IMR-90 (cell line): ENCODE measurements around the gene PRR22. TPM values are rescaled to one million over a fixed set of nuclear protein-coding genes. Genes with fewer than 3 reads are reported as not detected.
"Not testable (repeated sequence)": the region's sequence is repeated elsewhere in the genome, so short reads cannot be mapped to it uniquely, and the experiment has no call there.

ENCODE experiments used
- ATAC-seq: fragments of 200-7000 bp; cut with Tn5 transposase; 2 replicates; pipeline ENCODE4 v1.9.1; 2020; ENCODE audit warnings: low read depth, mild to moderate bottlenecking, moderate library complexity
- BruUV-seq: library from RNA; stranded (reverse); fragments of 400-500 nt; replicated peaks from 2 replicates; lab custom pipeline; 2021; lab: Mats Ljungman, UMichigan
- CTCF ChIA-PET: fragments of 300-600 bp; formaldehyde crosslinking; extraction: SDS; loops from one replicate; lab custom pipeline; 2021; ENCODE audit warnings: antibody characterized with exemption; lab: Yijun Ruan, JAX
- POLR2A ChIA-PET: fragments of 300-600 bp; sonication (Branson Sonifier 250); formaldehyde crosslinking; loops from one replicate; lab custom pipeline; 2022; ENCODE audit warnings: antibody characterized with exemption; ENCODE audit not compliant: unreplicated experiment; lab: Charles Lee
- DNase-seq: peaks from one replicate; pipeline ENCODE4 v3.0.0; 2013
- H2AFZ ChIP-seq: replicated peaks from 2 replicates; pipeline ENCODE3; 2013; ENCODE audit warnings: low read length, mild to moderate bottlenecking; ENCODE audit not compliant: poor library complexity
- H2AK5ac ChIP-seq: 2 replicates; pipeline ENCODE4 v1.6.1; 2013; ENCODE audit warnings: low read depth, low read length, inconsistent platforms
- H2AK9ac ChIP-seq: replicated peaks from 2 replicates; pipeline ENCODE3; 2013; ENCODE audit warnings: mild to moderate bottlenecking, low read depth, low read length, moderate library complexity; ENCODE audit not compliant: poor library complexity
- H2BK120ac ChIP-seq: 2 replicates; pipeline ENCODE4 v1.6.1; 2013; ENCODE audit warnings: low read depth, low read length, inconsistent platforms
- H2BK15ac ChIP-seq: 3 replicates; pipeline ENCODE4 v1.6.1; 2013; ENCODE audit warnings: low read depth, low read length, inconsistent platforms
- H2BK20ac ChIP-seq: 2 replicates; pipeline ENCODE4 v1.6.1; 2013; ENCODE audit warnings: low read depth, mild to moderate bottlenecking, inconsistent platforms, low read length, moderate library complexity
- H2BK5ac ChIP-seq: 2 replicates; pipeline ENCODE4 v1.6.1; 2013; ENCODE audit warnings: mild to moderate bottlenecking, low read depth, low read length, inconsistent platforms; ENCODE audit not compliant: poor library complexity, severe bottlenecking
- H3K14ac ChIP-seq: replicated peaks from 2 replicates; pipeline ENCODE4 v1.6.1; 2013; ENCODE audit warnings: low read depth, low read length, inconsistent platforms
- H3K18ac ChIP-seq: 2 replicates; pipeline ENCODE4 v1.6.1; 2013; ENCODE audit warnings: low read depth, low read length, control low read depth
- H3K23ac ChIP-seq: 2 replicates; pipeline ENCODE4 v1.6.1; 2013; ENCODE audit warnings: low read depth, low read length, inconsistent platforms
- H3K27ac ChIP-seq: 2 replicates; pipeline ENCODE4 v1.5.1; 2013; ENCODE audit warnings: mild to moderate bottlenecking, control low read depth, low read length; ENCODE audit not compliant: insufficient read depth
- H3K27me3 ChIP-seq: 2 replicates; pipeline ENCODE4 v1.6.1; 2013; ENCODE audit warnings: low read length; ENCODE audit not compliant: control insufficient read depth, insufficient read depth
- H3K36me3 ChIP-seq: 2 replicates; pipeline ENCODE4 v1.6.1; 2013; ENCODE audit warnings: low read length, mixed read lengths; ENCODE audit not compliant: control insufficient read depth, insufficient read depth
- H3K4ac ChIP-seq: 2 replicates; pipeline ENCODE4 v1.6.1; 2013; ENCODE audit warnings: low read depth, low read length, inconsistent platforms
- H3K4me1 ChIP-seq: 2 replicates; pipeline ENCODE4 v1.6.1; 2013; ENCODE audit warnings: low read length, mixed read lengths; ENCODE audit not compliant: control insufficient read depth, insufficient read depth
- H3K4me2 ChIP-seq: 2 replicates; pipeline ENCODE4 v1.6.1; 2013; ENCODE audit warnings: low read depth, mild to moderate bottlenecking, control low read depth, low read length, moderate library complexity
- H3K4me3 ChIP-seq: 2 replicates; pipeline ENCODE4 v1.5.1; 2013; ENCODE audit warnings: low read depth, mild to moderate bottlenecking, control low read depth, low read length, moderate library complexity; ENCODE audit not compliant: insufficient read depth
- H3K56ac ChIP-seq: 2 replicates; pipeline ENCODE4 v1.6.1; 2013; ENCODE audit warnings: low read length, inconsistent platforms; ENCODE audit not compliant: insufficient read depth; ENCODE audit errors: extremely low read depth
- H3K79me1 ChIP-seq, 2 experiments: 2 replicates each; pipeline ENCODE4 v1.6.1; 2013; ENCODE audit warnings: low read length in 2 of 2, inconsistent platforms in 1 of 2, low read depth in 1 of 2
- H3K9ac ChIP-seq: 2 replicates; pipeline ENCODE4 v1.6.1; 2013; ENCODE audit warnings: low read depth, low read length, control low read depth
- H3K9me1 ChIP-seq: 2 replicates; pipeline ENCODE4 v1.6.1; 2013; ENCODE audit warnings: low read length, inconsistent platforms; ENCODE audit not compliant: insufficient read depth
- H3K9me3 ChIP-seq: 2 replicates; pipeline ENCODE4 v1.6.1; 2013; ENCODE audit warnings: low read length; ENCODE audit not compliant: control insufficient read depth, insufficient read depth
- H4K20me1 ChIP-seq: 2 replicates; pipeline ENCODE4 v1.6.1; 2013; ENCODE audit warnings: low read length, inconsistent platforms; ENCODE audit not compliant: insufficient read depth
- H4K5ac ChIP-seq: 2 replicates; pipeline ENCODE4 v1.6.1; 2013; ENCODE audit warnings: mild to moderate bottlenecking, low read depth, low read length, control low read depth
- H4K8ac ChIP-seq, 2 experiments: 2 replicates each; pipeline ENCODE4 v1.6.1; 2013; ENCODE audit warnings: low read depth in 2 of 2, low read length in 2 of 2, control low read depth in 1 of 2, inconsistent platforms in 1 of 2
- H4K91ac ChIP-seq: 2 replicates; pipeline ENCODE4 v1.6.1; 2013; ENCODE audit warnings: low read depth, low read length, inconsistent platforms; ENCODE audit not compliant: insufficient read depth
- BHLHE40 ChIP-seq: fragments of 150-350 bp; IDR thresholded peaks from 2 replicates; pipeline ENCODE4 v1.6.1; 2016; ENCODE audit warnings: mild to moderate bottlenecking, low read depth, low read length
- CEBPB ChIP-seq: IDR thresholded peaks from 2 replicates; pipeline ENCODE4 v1.6.1; 2012; ENCODE audit warnings: low read depth, low read length, improper control_type of control experiment
- CHD1 ChIP-seq: IDR thresholded peaks from 2 replicates; pipeline ENCODE4 v1.6.1; 2012; ENCODE audit warnings: low read depth, low read length, improper control_type of control experiment
- FOS ChIP-seq: fragments of 150-350 bp; IDR thresholded peaks from 2 replicates; pipeline ENCODE4 v1.6.1; 2016; ENCODE audit warnings: low read depth, low read length
- MAFK ChIP-seq: IDR thresholded peaks from 2 replicates; pipeline ENCODE4 v1.6.1; 2012; ENCODE audit warnings: low read depth, low read length, improper control_type of control experiment
- MXI1 ChIP-seq: IDR thresholded peaks from 2 replicates; pipeline ENCODE4 v1.6.1; 2012; ENCODE audit warnings: low read depth, mild to moderate bottlenecking, low read length, moderate library complexity, borderline replicate concordance
- RCOR1 ChIP-seq: IDR thresholded peaks from 2 replicates; pipeline ENCODE4 v1.6.1; 2012; ENCODE audit warnings: mild to moderate bottlenecking, low read length, improper control_type of control experiment; ENCODE audit not compliant: insufficient replicate concordance
- RFX5 ChIP-seq: IDR thresholded peaks from 2 replicates; pipeline ENCODE4 v1.8.0; 2012; ENCODE audit warnings: low read depth, mild to moderate bottlenecking, low read length, moderate library complexity
- whole genome bisulfite sequencing, 2 experiments: methylation state at CpG; one replicate each; pipeline versions ENCODE4 v1.1.5 to v1.1.7; 2013; ENCODE audit warnings: missing lambda C conversion rate in 2 of 2; ENCODE audit not compliant: insufficient read length in 1 of 2; ENCODE audit errors: extremely low coverage in 2 of 2; 5-methylcytosine and 5-hydroxymethylcytosine counted together
- dilution Hi-C: fragments of 300-500 bp; cut with HindIII; formaldehyde crosslinking; loops from one replicate; pipeline ENCODE4 v1.14.3; 2018; ENCODE audit warnings: low sequenced_read_pairs; ENCODE audit not compliant: unreplicated experiment
- in situ Hi-C: fragments of 300-500 bp; cut with MboI; formaldehyde crosslinking; loops from 3 replicates; pipeline ENCODE4 v1.14.3; 2019; ENCODE audit warnings: low sequenced_read_pairs, inconsistent platforms, mixed read lengths
- intact Hi-C: fragments of 100-400 bp; cut with micrococcal nuclease; formaldehyde crosslinking; loops from 2 replicates; pipeline ENCODE4 v1.10.0; 2022
- polyA plus RNA-seq, 3 experiments: library from polyadenylated mRNA; depleted of rRNA; stranded (reverse); fragments of >200 nt; gene quantifications; 2 replicates each; pipeline ENCODE4 v1.2.3, GENCODE V29; 2012; ENCODE audit warnings: low replicate concordance in 1 of 3
- total RNA-seq: library from RNA; depleted of rRNA; stranded (reverse); fragments of >200 nt; gene quantifications from 2 replicates; pipeline ENCODE4 v1.2.3, GENCODE V29; 2012

PRR22 gene
- total and polyA plus RNA-seq, 2 of the 4 experiments (the other 2 are of a cell fraction): 0.92 TPM; not detected in 1

DNA sequence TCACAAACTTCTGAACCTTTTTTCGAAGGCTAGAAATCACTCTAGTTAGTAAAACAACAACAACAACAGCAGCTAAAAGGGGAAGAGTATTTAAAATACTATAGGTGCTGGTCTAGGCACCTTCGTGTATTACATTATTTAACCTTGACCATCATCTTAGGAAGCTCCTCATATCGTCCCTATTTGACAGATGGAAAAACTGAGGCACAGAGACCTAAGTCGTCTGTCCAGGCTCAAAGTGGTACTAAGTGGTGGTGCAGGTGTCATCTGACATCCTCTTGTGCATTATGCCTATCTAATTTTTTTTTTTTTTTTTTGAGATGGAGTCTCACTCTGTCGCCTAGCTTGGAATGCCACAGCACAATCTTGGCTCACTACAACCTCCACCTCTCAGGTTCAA, 35.0 kb downstream of the PRR22 start:
- Histone ChIP-seq H2BK5ac (no peak overlapping the region), H3K14ac (no peak overlapping the region), H3K27me3 (peaks cover 22% of the 10 kb centered on the region), H3K27ac (no peak overlapping the region), H4K20me1 (no peaks in the 10 kb centered on the region), H2AK5ac (no peak overlapping the region), H3K56ac (no peak overlapping the region), H3K18ac (no peak overlapping the region), H3K9ac (no peak overlapping the region), H2BK20ac (no peak overlapping the region), H3K23ac (no peak overlapping the region), H3K4ac (no peak overlapping the region), H4K91ac (no peak overlapping the region), H4K8ac (no peak overlapping the region), H4K5ac (no peak overlapping the region), H2AK9ac (no peak overlapping the region), H2AFZ (no peak overlapping the region), H2BK120ac (no peak overlapping the region), H3K4me1 (no peaks in the 10 kb centered on the region), H3K79me1 (no peaks in the 10 kb centered on the region), H3K4me3 (no peak overlapping the region), H3K9me3 (no peaks in the 10 kb centered on the region), H2BK15ac (no peak overlapping the region), H3K36me3 (no peaks in the 10 kb centered on the region), H3K9me1 (no peaks in the 10 kb centered on the region), H3K4me2 (no peak overlapping the region)
- no CpG with 5 or more reads among the region's 5 CpGs for WGBS, 2 experiments
- no peak for TF ChIP-seq MAFK
- TF ChIP-seq RFX5: no peak
- TF ChIP-seq RCOR1: no peak
- TF ChIP-seq CEBPB: no peak
- no peak for TF ChIP-seq FOS
- no peak for TF ChIP-seq MXI1
- TF ChIP-seq BHLHE40: no peak
- no peak for TF ChIP-seq CHD1
- dilution Hi-C loops: no loop called here
- no peak for DNase-seq
- ATAC-seq: no peak
- in situ Hi-C loops: no loop called here
- ChIA-PET CTCF (interaction anchor here (0.6 kb wide), 1 partner anchor 19 kb away, joined by 3 read pairs; no protein-coding TSS in a partner anchor), POLR2A (no interaction called here)
- BruUV-seq: no TSS peak
- intact Hi-C loops: no loop called here

DNA sequence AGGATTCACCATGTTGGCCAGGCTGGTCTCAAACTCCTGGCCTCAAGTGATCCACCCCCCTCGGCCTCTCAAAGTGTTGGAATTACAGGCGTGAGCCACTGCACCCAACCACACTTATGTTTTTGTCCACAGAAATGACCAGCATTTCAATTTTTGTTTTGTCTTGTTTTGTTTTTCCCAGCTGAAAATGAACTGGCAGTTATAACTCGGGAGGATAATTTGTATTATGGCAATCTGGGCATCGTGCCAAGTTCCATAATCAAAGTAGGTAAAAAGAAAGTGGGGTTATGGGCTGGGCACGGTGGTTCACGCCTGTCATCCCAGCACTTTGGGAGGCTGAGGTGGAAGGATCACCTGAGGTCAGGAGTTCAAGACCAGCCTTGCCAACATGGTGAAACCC, 35.6 kb downstream of the PRR22 start:
- H3K23ac ChIP-seq, H2AK9ac ChIP-seq, H2BK120ac ChIP-seq, H3K79me1 ChIP-seq, intact Hi-C loops, H4K20me1 ChIP-seq, H2BK15ac ChIP-seq, H4K8ac ChIP-seq, H3K9me1 ChIP-seq, H3K4me3 ChIP-seq, in situ Hi-C loops, dilution Hi-C loops, H2BK20ac ChIP-seq, H2BK5ac ChIP-seq, H4K91ac ChIP-seq, H3K14ac ChIP-seq, H3K18ac ChIP-seq, H3K4me2 ChIP-seq, H2AK5ac ChIP-seq, H3K4me1 ChIP-seq, H3K36me3 ChIP-seq, H3K4ac ChIP-seq, ATAC-seq, H3K27ac ChIP-seq, H3K9ac ChIP-seq, DNase-seq, BruUV-seq, H2AFZ ChIP-seq, H4K5ac ChIP-seq, POLR2A ChIA-PET, H3K56ac ChIP-seq, H3K9me3 ChIP-seq: not testable (repeated sequence)
- WGBS, 2 experiments: 27% methylated on average over 2 of the region's 6 CpGs; no CpG with 5 or more reads in 1 of the 2 experiments
- peaks cover 20% of the 10 kb centered on the region for H3K27me3 ChIP-seq
- CTCF ChIA-PET: interaction anchor here (0.6 kb wide), 1 partner anchor 19 kb away, joined by 3 read pairs; no protein-coding TSS in a partner anchor
